ENCODE data around the gene TMEM207.
A peak's percentile ranks its signal among the peaks of the same experiment; 100 is the strongest.

TMEM207 gene

GRCh38 chr3:190385731-190386688 lies 63.7 kb downstream of the TMEM207 start:
- DNase-seq (ENCODE audit: low spot score) = peak; percentile 81

GRCh38 chr3:190384309-190384756 lies 65.4 kb downstream of the TMEM207 start:
- peak; percentile 61 for DNase-seq (ENCODE audit: low spot score)

DNA sequence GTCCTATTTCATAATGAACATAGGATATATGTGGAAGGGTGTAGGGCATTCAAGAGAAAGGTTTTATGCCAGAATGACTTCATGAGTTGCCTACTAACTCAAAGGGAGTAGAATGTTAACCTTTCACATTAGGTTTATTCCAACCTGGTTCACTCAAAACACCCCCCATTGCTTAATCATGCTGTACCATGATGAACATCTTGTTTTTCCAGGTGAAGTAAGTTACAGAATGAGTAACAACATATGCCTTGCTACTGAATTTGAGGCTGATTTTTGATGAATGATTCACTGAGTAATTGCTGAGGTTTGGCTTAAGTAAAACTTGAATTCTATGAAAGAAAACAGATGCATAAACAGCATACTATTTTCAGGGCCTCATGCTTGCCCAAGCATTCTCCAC lies 67.6 kb downstream of the TMEM207 start:
- no peak for DNase-seq (ENCODE audit: low spot score)

- no peak for DNase-seq (ENCODE audit: low spot score)
Observed at GRCh38 chr3:190381441-190381840, 68.3 kb downstream of the TMEM207 start.

DNA sequence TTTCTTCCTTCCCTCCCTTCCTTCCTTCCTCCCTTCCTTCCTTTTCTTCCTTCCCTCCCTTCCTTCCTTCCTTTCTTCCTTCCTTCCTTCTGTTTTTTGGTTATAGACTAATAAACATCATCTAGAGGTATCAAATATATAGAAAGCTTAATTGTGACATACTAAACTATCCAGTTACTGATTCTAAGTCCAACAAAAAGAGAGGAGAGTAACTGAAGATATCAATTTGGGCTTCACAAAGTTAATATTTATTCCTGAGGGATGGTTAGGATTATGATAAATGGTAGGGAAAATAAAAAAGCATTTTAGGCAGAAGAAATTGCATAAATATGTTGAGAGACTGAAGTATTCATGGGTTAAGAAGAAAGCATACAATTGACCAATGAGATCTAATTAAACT lies 69.5 kb downstream of the TMEM207 start:
- DNase-seq (ENCODE audit: low spot score) = no peak

Measured in RKO (cell line).